ENCODE measurements around the gene KANK2.

The KANK2 gene

DNA sequence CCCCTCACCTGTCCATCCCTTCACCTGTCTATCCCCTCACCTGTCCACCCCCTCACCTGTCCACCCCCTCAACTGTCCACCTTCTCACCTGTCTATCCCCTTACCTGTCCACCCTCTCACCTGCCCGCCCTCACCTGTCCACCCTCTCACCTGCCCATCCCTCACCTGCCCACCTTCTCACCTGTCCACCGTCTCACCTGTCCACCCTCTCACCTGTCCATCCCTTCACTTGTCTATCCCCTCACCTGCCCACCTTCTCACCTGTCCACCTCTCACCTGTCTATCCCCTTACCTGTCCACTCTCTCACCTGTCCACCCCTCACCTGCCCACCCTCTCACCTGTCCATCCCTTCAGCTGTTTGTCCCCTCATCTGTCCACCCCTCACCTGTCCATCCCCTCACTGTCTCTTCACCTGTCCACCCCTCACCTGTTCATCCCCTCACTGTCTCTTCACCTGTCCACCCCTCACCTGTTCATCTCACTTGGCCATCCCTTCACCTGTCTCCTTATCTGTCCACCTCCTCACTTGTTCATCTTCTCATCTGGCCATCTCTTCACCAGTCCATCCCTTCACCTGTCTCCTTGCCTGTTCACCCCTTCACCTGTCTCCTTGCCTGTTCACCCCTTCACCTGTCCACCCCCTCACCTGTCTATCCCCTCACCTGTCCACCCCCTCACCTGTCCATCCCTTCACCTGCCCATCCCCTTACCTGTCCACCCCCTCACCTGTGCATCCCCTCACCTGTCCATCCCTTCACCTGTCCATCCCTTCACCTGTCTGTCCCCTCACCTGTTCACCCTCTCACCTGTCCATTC, 12.7 kb upstream of the KANK2 start:
- H3K4me3 ChIP-seq (ENCODE audit: low read depth, low read length), result no peak overlapping the region
- TF ChIP-seq, protein P1, sequence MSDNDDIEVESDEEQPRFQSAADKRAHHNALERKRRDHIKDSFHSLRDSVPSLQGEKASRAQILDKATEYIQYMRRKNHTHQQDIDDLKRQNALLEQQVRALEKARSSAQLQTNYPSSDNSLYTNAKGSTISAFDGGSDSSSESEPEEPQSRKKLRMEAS (IDR thresholded peaks at IDR 0.05; ENCODE audit: low read depth, low read length), result no peak
- TF ChIP-seq MYC (IDR thresholded peaks at IDR 0.05; ENCODE audit: low read depth, low read length) (no peak), POLR2A (IDR thresholded peaks at IDR 0.05; ENCODE audit: extremely low read depth, insufficient read length) (no peak)
- TF ChIP-seq, protein P2, sequence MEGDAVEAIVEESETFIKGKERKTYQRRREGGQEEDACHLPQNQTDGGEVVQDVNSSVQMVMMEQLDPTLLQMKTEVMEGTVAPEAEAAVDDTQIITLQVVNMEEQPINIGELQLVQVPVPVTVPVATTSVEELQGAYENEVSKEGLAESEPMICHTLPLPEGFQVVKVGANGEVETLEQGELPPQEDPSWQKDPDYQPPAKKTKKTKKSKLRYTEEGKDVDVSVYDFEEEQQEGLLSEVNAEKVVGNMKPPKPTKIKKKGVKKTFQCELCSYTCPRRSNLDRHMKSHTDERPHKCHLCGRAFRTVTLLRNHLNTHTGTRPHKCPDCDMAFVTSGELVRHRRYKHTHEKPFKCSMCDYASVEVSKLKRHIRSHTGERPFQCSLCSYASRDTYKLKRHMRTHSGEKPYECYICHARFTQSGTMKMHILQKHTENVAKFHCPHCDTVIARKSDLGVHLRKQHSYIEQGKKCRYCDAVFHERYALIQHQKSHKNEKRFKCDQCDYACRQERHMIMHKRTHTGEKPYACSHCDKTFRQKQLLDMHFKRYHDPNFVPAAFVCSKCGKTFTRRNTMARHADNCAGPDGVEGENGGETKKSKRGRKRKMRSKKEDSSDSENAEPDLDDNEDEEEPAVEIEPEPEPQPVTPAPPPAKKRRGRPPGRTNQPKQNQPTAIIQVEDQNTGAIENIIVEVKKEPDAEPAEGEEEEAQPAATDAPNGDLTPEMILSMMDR (IDR thresholded peaks at IDR 0.05; ENCODE audit: low read depth, low read length), result no peak
- DNase-seq (ENCODE audit: low read depth), result no peak

DNA sequence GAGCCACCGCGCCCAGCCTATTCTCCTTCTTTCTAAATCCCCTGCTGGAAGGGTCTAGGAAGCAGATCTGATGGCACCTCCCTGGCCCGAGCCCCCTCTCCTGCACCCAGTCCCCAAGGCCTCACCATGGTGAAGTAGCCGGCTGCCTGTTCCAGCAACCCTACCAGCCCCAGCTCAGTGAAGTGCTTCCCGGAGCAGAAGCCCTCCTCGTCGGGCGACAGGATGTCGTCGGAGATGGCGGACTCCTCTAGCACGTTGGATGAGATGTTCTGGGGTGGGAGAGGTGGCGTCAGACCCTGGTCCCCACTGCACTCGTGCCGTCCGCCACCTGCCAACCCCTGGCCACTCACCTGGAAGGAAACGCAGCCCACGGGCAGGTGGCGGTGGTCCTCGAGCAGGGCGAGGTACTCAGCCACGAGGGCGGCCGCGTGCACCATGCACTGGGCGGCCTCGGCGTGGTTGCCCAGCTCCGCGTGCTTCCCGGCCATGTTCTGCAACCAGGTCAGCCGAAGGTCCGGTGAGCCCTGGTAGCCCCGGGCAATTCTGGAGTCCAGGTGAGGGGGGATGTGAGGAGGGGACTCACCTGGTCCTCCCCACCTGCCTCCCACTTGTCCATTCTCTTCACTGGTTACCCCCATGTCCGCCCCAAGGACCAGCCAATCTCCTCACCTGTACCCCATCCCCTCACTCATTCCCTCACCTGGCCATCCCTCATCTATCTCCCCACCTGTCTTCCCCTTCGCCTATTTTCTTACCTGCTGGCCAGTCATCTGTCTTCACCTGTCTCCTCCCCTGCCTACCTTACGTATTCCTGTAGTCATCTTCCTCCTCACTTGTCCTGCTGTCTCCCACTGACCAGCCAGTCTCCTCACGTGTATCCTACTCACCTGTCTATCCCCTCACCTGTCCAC, 11.5 kb upstream of the KANK2 start:
- TF ChIP-seq POLR2A (IDR thresholded peaks at IDR 0.05; ENCODE audit: extremely low read depth, insufficient read length), result no peak
- TF ChIP-seq, protein P1 (IDR thresholded peaks at IDR 0.05; ENCODE audit: low read depth, low read length), result no peak
- no peak for TF ChIP-seq MYC (IDR thresholded peaks at IDR 0.05; ENCODE audit: low read depth, low read length)
- TF ChIP-seq, protein P2 (IDR thresholded peaks at IDR 0.05; ENCODE audit: low read depth, low read length), result no peak
- no peak for DNase-seq (ENCODE audit: low read depth)
- H3K4me3 ChIP-seq (ENCODE audit: low read depth, low read length), result no peak overlapping the region

DNA sequence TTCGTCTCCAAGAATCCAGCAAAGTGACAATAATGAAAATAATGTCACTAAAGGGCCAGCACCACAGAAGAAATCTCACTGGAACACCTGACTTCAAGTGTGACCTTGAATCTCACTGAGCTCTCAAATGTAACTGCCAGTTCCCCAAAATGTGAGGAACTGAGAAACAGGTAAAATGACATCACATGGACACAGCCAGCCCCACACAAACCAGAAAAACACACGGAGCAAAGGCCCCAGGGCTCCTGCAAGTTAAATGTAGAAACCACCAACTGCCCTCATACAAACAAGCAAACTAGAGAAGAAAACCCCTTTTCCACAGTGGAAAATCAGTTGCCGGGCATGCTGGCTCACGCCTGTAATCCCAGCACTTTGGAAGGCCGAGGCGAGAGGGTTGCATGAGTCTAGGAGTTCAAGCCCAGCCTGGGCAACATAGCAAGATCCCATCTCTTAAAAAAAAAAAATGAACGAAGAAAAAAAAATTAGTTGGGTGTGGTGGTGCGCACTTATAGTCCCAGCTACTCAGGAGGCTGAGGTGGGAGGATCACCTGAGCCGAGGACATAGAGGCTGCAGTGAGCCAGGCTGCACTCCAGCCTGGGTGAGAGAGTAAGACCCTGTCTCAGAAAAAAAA, 8.7 kb upstream of the KANK2 start:
- no peak for DNase-seq (ENCODE audit: low read depth)
- TF ChIP-seq, protein P1 (IDR thresholded peaks at IDR 0.05; ENCODE audit: low read depth, low read length), result no peak
- no peak for TF ChIP-seq MYC (IDR thresholded peaks at IDR 0.05; ENCODE audit: low read depth, low read length)
- TF ChIP-seq, protein P2 (IDR thresholded peaks at IDR 0.05; ENCODE audit: low read depth, low read length), result no peak
- no peak for TF ChIP-seq POLR2A (IDR thresholded peaks at IDR 0.05; ENCODE audit: extremely low read depth, insufficient read length)

DNA sequence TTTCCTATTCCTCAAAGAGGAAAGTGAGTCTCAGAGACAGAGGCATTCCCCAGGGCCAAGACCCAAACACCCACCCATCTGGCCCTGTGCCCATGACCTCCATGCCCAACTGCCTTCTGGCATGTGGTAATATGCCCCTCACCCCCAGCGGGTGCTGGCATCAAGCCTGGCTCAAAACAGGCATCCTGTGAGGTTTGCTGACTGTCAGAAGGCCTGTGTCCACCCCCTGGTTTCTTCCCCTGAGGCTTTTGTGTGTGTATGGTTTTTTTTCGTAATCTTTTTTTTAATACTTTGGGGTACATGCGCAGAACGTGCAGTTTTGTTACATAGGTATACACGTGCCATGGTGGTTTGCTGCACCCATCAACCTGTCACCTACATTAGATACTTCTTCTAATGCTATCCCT, 7.6 kb upstream of the KANK2 start:
- no peak overlapping the region for H3K4me3 ChIP-seq (ENCODE audit: low read depth, low read length)
- TF ChIP-seq, protein P2 (IDR thresholded peaks at IDR 0.05; ENCODE audit: low read depth, low read length), result no peak
- no peak for TF ChIP-seq POLR2A (IDR thresholded peaks at IDR 0.05; ENCODE audit: extremely low read depth, insufficient read length)
- TF ChIP-seq, protein P1 (IDR thresholded peaks at IDR 0.05; ENCODE audit: low read depth, low read length), result no peak
- TF ChIP-seq MYC (IDR thresholded peaks at IDR 0.05; ENCODE audit: low read depth, low read length), result no peak
- DNase-seq (ENCODE audit: low read depth), result no peak

More for the DNA sequence above, 8.7 kb upstream of the KANK2 start:
- H3K4me3 ChIP-seq (ENCODE audit: low read depth, low read length), result no peak overlapping the region

DNA sequence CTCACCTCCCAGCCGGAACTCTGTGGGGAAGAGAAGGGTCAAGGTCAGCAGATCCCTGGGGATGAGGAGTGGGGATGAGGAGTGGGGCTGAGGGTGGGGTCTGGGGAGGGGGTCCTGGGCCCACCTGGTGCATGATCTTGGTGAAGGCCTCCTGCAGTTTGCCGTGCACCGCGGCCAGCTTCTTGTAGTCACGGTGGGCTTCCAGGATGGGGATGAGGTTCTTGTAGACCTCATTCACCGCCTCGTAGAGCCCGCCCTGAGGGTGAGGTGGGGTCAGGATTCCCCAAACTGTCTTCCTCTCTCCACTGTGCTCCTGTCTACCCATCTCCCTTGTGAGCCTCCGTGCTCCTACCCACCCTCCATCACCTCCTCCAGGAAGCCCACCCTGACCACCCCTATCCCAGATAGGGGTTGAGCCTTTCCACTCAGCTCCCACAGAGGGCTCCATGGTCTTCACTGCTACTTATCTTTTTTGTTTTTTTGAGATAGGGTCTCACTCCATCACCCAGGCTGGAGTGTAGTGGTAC, 6.8 kb upstream of the KANK2 start:
- no peak for DNase-seq (ENCODE audit: low read depth)
- no peak overlapping the region for H3K4me3 ChIP-seq (ENCODE audit: low read depth, low read length)
- TF ChIP-seq, protein P2 (IDR thresholded peaks at IDR 0.05; ENCODE audit: low read depth, low read length), result no peak
- TF ChIP-seq POLR2A (IDR thresholded peaks at IDR 0.05; ENCODE audit: extremely low read depth, insufficient read length) (no peak), MYC (IDR thresholded peaks at IDR 0.05; ENCODE audit: low read depth, low read length) (no peak)
- TF ChIP-seq, protein P1 (IDR thresholded peaks at IDR 0.05; ENCODE audit: low read depth, low read length), result no peak

Measured in NB4 (cell line).